SJCRH30 (cell line): ENCODE measurements around the gene CIB4. TPM values are rescaled to one million over a fixed set of nuclear protein-coding genes. Genes with fewer than 3 reads are reported as not detected.

Experiments
- DNase-seq, 2 experiments: peaks; one replicate each; pipeline ENCODE4 v3.0.0-alpha.2; 2015 to 2020
- H3K27ac ChIP-seq: fragments of 250-450 bp; sonication (Bioruptor Pico); 2 replicates; pipeline ENCODE4 v1.5.1; 2020; ENCODE audit warnings: mild to moderate bottlenecking, moderate library complexity
- H3K27me3 ChIP-seq: fragments of 250-450 bp; sonication (Bioruptor Pico); 2 replicates; pipeline ENCODE4 v1.5.1; 2020; ENCODE audit warnings: mild to moderate bottlenecking, moderate library complexity
- H3K36me3 ChIP-seq: fragments of 250-450 bp; sonication (Bioruptor Pico); 2 replicates; pipeline ENCODE4 v1.5.1; 2020; ENCODE audit warnings: mild to moderate bottlenecking, moderate library complexity
- H3K4me1 ChIP-seq: fragments of 250-450 bp; sonication (Bioruptor Pico); 2 replicates; pipeline ENCODE4 v1.5.1; 2020; ENCODE audit warnings: mild to moderate bottlenecking, moderate library complexity
- H3K4me3 ChIP-seq: fragments of 250-450 bp; sonication (Bioruptor Pico); 2 replicates; pipeline ENCODE4 v1.5.1; 2020; ENCODE audit warnings: mild to moderate bottlenecking, moderate library complexity
- H3K9me3 ChIP-seq: fragments of 250-450 bp; sonication (Bioruptor Pico); replicated peaks from 2 replicates; pipeline ENCODE4 v1.5.1; 2020; ENCODE audit warnings: mild to moderate bottlenecking, moderate library complexity
- total RNA-seq: library from RNA; depleted of rRNA; stranded (reverse); fragments of >200 nt; shearing (Covaris generic); gene quantifications from 2 replicates; pipeline ENCODE4 v1.2.3, GENCODE V29; 2014

Gene CIB4
- total RNA-seq, 1 experiment from 2014 or later, result not detected

GRCh38 chr2:26550276-26551015 lies 90.7 kb downstream of the CIB4 start:
- DNase-seq, result no peak
- peaks cover 29% of the 10 kb centered on the region for H3K27me3 ChIP-seq
- no peaks in the 10 kb centered on the region for H3K4me1 ChIP-seq
- no peak overlapping the region for H3K27ac ChIP-seq
- no peaks in the 10 kb centered on the region for H3K9me3 ChIP-seq
- no peak overlapping the region for H3K4me3 ChIP-seq
- H3K36me3 ChIP-seq, result no peaks in the 10 kb centered on the region

- Histone ChIP-seq H3K36me3 (no peaks in the 10 kb centered on the region), H3K4me1 (0 out of 2 replicates have a peak, but pooled peaks cover 4% of the 10 kb centered on the region), H3K27ac (no peak overlapping the region), H3K9me3 (no peaks in the 10 kb centered on the region), H3K27me3 (no peaks in the 10 kb centered on the region), H3K4me3 (no peak overlapping the region)
- DNase-seq, result no peak
Observed at GRCh38 chr2:26542676-26543505, 98.3 kb downstream of the CIB4 start.

GRCh38 chr2:26542194-26542455 lies 99.0 kb downstream of the CIB4 start:
- H3K4me1 ChIP-seq, result 0 out of 2 replicates have a peak, but pooled peaks cover 4% of the 10 kb centered on the region
- H3K36me3 ChIP-seq, result no peaks in the 10 kb centered on the region
- H3K9me3 ChIP-seq, result no peaks in the 10 kb centered on the region
- H3K4me3 ChIP-seq, result no peak overlapping the region
- H3K27me3 ChIP-seq, result no peaks in the 10 kb centered on the region
- DNase-seq, result no peak
- H3K27ac ChIP-seq, result no peak overlapping the region

DNA sequence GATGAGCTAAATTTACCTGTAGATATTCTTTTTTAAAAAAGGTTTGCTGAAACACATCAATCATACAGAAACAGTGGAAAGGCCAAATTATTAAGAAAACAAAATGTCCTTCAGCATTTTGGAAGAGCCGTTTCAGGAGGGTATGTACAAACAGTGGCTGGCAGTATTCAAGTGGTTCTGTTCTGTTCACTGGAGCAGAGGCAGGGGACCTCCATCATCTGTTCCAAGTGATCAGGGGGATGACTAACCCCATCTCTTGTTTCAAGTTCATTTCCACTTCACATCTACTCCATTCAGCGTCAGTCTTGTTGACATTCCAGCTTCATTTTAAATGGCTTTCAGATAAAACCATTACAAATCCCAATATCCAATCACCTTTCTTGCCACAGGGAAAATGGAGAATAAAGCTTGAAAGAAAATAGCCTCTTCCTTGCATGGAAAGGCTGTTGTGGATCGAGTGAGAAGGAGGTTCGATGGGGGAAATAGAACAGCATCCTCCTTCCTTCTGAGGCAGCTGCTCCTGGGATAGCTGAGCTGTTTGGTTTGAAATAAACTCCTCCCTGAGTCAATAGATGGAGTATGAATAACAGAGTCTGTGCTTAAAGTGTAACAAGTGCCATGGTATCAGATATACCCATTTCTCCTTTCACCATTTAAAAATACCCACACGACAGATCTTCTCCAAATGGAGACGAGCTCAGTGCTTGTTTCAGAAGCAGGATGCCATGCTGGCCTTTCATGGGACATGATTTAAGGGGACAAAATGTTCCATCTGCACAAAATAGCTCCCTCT lies 99.6 kb downstream of the CIB4 start:
- no peaks in the 10 kb centered on the region; the same call in 1 of the 2 replicates for H3K27me3 ChIP-seq
- H3K9me3 ChIP-seq, result no peaks in the 10 kb centered on the region
- H3K4me3 ChIP-seq, result no peak overlapping the region
- no peak overlapping the region for H3K27ac ChIP-seq
- DNase-seq, result no peak
- no peaks in the 10 kb centered on the region for H3K36me3 ChIP-seq
- 0 out of 2 replicates have a peak, but pooled peaks cover 4% of the 10 kb centered on the region for H3K4me1 ChIP-seq

DNA sequence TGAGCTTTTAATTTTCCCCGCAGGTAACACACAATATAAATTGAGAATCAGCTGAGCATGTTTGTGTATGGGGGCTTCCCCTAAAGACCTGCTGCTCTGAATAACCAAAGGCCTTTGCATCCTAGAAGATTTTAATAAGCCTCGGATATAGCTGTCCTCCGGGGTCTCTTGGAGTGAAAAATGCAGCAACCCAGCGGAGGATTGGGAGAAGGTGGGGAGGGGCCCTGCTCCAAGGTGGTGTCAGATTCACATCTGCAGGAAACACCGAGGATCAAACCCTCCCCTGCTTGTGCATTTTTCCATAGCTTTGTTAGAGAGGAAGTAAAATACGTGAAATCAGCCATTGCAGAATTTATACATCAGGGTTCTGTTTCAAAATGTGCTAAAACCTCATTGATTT lies 100.2 kb downstream of the CIB4 start:
- Histone ChIP-seq H3K4me1 (0 out of 2 replicates have a peak, but pooled peaks cover 4% of the 10 kb centered on the region), H3K36me3 (no peaks in the 10 kb centered on the region), H3K27me3 (no peaks in the 10 kb centered on the region; the same call in 1 of the 2 replicates), H3K4me3 (no peak overlapping the region), H3K27ac (no peak overlapping the region), H3K9me3 (no peaks in the 10 kb centered on the region)
- no peak for DNase-seq

DNA sequence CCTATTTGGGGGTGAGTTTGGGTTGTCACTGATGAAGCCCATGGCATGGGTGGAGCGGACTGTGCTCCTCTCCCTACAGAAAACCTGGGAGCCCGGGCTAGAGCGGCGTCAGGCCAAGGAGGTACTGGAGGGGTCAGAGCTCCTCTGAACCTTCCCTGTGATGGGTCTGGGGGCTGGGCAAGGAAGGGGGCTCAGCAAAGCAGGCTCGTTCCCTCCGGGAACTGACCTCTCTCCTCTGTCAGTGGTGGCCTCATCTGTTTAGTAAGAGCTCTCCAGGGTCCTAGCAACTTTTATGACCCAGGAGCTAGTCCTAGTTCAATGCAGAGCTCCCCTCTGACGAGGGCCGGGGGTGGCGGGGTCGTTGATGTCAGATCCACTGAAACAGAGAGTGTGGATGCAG lies 100.9 kb downstream of the CIB4 start:
- no peak overlapping the region for H3K4me3 ChIP-seq
- no peak for DNase-seq
- H3K4me1 ChIP-seq, result 0 out of 2 replicates have a peak, but pooled peaks cover 4% of the 10 kb centered on the region
- no peaks in the 10 kb centered on the region for H3K9me3 ChIP-seq
- no peaks in the 10 kb centered on the region; the same call in 1 of the 2 replicates for H3K27me3 ChIP-seq
- H3K36me3 ChIP-seq, result no peaks in the 10 kb centered on the region
- no peak overlapping the region for H3K27ac ChIP-seq

DNA sequence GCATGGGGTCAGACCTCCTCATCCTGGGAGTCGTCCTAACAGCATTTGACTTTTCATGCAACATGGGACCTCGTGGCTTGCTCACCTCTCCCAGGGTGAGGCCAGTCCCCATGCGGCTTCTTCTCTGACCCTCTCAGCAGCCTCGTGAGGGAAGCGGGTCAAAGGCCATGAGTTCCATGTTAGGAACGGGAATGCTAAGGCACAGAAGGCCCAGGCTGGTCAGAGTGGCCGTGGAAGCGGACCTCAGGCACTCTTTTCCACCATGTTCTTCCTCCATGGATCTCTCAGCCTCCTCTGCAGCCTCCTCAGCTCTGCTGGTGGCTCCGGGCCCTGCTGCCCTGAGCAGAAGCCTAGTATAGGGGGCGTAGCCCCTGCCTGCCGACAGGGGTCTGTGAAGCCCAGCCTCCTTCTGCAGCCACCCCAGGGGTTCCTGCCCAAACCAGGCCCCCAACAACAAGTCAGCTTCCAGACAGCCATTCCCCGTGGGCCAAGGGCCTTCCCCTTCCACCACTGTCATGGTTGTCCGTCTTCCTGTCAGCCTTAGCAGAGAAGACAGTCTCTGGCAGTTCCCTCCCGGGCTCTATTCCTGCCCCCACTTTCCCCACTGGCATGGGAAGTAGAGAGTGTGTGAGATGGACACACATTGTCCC lies 103.2 kb downstream of the CIB4 start:
- no peak overlapping the region for H3K27ac ChIP-seq
- no peak overlapping the region for H3K4me3 ChIP-seq
- peaks cover 19% of the 10 kb centered on the region for H3K4me1 ChIP-seq
- no peaks in the 10 kb centered on the region for H3K36me3 ChIP-seq
- no peaks in the 10 kb centered on the region for H3K9me3 ChIP-seq
- H3K27me3 ChIP-seq, result no peaks in the 10 kb centered on the region; the same call in 1 of the 2 replicates
- no peak for DNase-seq

GRCh38 chr2:26537069-26537825 lies 103.9 kb downstream of the CIB4 start:
- Histone ChIP-seq H3K9me3 (no peaks in the 10 kb centered on the region), H3K4me3 (no peak overlapping the region), H3K4me1 (peaks cover 19% of the 10 kb centered on the region), H3K36me3 (no peaks in the 10 kb centered on the region), H3K27me3 (no peaks in the 10 kb centered on the region; the same call in 1 of the 2 replicates), H3K27ac (no peak overlapping the region)
- no peak for DNase-seq

DNA sequence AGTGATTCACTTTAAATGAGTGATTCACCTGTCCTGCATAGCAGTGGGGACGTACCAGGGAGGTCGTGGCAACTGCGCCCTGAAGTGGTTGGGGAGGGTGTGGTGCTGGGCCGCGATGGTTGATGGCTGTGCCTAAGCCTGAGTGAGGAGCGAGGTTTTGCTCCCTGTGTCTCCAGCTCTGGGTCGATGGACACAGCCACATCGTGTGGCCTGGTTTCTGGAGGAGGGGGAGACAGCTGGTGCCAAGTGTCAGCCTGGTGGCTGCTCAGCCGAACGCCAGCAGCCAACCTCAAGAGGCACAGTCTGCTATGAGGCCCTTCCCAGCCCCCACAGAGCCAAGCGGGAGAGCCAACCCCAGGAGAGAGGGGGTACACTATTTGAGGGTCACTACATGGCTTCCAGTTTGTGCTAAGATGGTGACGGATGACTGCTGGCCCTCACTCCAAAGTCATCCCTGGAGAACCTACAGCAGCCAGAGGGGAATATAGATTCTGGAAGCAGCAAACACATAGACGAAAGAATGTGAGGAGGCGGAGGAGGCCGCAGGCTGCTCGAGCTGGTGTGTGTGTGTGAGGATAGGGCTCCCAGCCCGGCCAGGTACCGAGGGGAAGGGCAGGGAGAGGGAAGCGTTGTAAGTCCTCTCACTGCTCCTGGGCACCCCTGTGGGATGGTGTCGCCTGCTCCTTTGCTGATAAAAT lies 104.6 kb downstream of the CIB4 start:
- Histone ChIP-seq H3K9me3 (no peaks in the 10 kb centered on the region), H3K36me3 (no peaks in the 10 kb centered on the region), H3K4me1 (peaks cover 19% of the 10 kb centered on the region), H3K27me3 (no peaks in the 10 kb centered on the region; the same call in 1 of the 2 replicates), H3K4me3 (no peak overlapping the region), H3K27ac (no peak overlapping the region)
- DNase-seq, result no peak

GRCh38 chr2:26535663-26536275 lies 105.4 kb downstream of the CIB4 start:
- H3K27ac ChIP-seq, result no peak overlapping the region
- no peak overlapping the region for H3K4me3 ChIP-seq
- H3K9me3 ChIP-seq, result no peaks in the 10 kb centered on the region
- DNase-seq, result no peak
- H3K36me3 ChIP-seq, result no peaks in the 10 kb centered on the region
- peaks cover under 1% of the 10 kb centered on the region for H3K27me3 ChIP-seq
- peaks cover 19% of the 10 kb centered on the region for H3K4me1 ChIP-seq

GRCh38 chr2:26534865-26535662 lies 106.1 kb downstream of the CIB4 start:
- no peak overlapping the region for H3K4me3 ChIP-seq
- peaks cover 19% of the 10 kb centered on the region for H3K4me1 ChIP-seq
- H3K36me3 ChIP-seq, result no peaks in the 10 kb centered on the region
- H3K27me3 ChIP-seq, result peaks cover 6% of the 10 kb centered on the region
- no peaks in the 10 kb centered on the region for H3K9me3 ChIP-seq
- no peak for DNase-seq
- H3K27ac ChIP-seq, result no peak overlapping the region

- peaks cover 19% of the 10 kb centered on the region for H3K4me1 ChIP-seq
- DNase-seq, result peak in 1 of 2 experiments; percentile 25
- H3K27ac ChIP-seq, result peak overlapping the region; percentile 48
- no peaks in the 10 kb centered on the region for H3K9me3 ChIP-seq
- no peak overlapping the region for H3K4me3 ChIP-seq
- H3K36me3 ChIP-seq, result no peaks in the 10 kb centered on the region
- H3K27me3 ChIP-seq, result peaks cover 8% of the 10 kb centered on the region
Observed at GRCh38 chr2:26534098-26534864, 106.9 kb downstream of the CIB4 start.
